Measurements from ENCODE around the gene MAP2K7.
"Not testable (repeated sequence)": the region's sequence is repeated elsewhere in the genome, so short reads cannot be mapped to it uniquely, and the experiment has no call there.

MAP2K7 gene

GRCh38 chr19:7903244-7904073 lies at the start of gene MAP2K7:
Gene MAP2K7 (plus strand): TSS chr19:7903877. CDS start chr19:7903945, 68 bp downstream.
- Mint-ChIP-seq H3K36me3 (peaks cover 16 to 31% of the 10 kb centered on the region in 2 donors), H3K9me3 (no peaks in the 10 kb centered on the region), H3K4me1 (peaks cover 31 to 51% of the 10 kb centered on the region in 2 donors), H3K4me3 (peak within 1 kb of the TSS; percentile 93 to 96), H3K27me3 (no peaks in the 10 kb centered on the region), H3K27ac (peak within 1 kb of the TSS; percentile 95)
- ATAC-seq (replicated peaks) (peak; percentile 84 to 86), DNase-seq (peak; percentile 100)

GRCh38 chr19:7855426-7856108 lies 48.1 kb upstream of the MAP2K7 start:
- H3K4me1 Mint-ChIP-seq: peaks cover 9 to 15% of the 10 kb centered on the region in 2 donors
- H3K27me3 Mint-ChIP-seq: peaks cover 24 to 27% of the 10 kb centered on the region in 2 donors
- H3K36me3 Mint-ChIP-seq: peaks cover 13 to 25% of the 10 kb centered on the region in 2 donors
- no peak overlapping the region for H3K4me3 Mint-ChIP-seq
- no peaks in the 10 kb centered on the region for H3K9me3 Mint-ChIP-seq
- no peak for ATAC-seq (replicated peaks)
- DNase-seq: no peak
- H3K27ac Mint-ChIP-seq: no peak overlapping the region

DNA sequence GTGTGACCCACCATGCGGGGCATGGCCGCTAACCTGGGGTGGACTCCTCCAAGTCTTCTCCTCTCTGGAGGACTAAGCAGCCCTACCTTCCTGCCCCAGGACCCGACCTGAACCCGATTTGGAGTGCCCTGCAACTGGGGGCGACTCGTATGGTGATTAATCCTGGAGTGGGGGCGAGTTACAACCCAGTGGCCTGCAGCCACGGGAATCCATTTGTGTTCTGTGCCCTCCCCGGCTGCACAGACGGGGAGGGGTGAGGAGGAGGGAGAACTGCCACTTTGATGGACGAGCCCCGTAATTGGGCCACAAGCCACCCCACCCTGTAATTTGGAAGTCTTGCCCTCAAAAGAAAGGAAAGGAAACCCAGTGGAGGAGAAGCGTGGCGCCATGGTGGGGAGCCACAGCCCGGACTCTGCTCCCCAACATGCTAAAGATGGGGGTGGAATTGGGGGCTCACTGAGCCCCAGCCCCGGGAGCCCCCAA lies 47.5 kb upstream of the MAP2K7 start:
- Mint-ChIP-seq H3K4me1 (peaks cover 11 to 18% of the 10 kb centered on the region in 2 donors), H3K9me3 (no peaks in the 10 kb centered on the region), H3K36me3 (peaks cover 16 to 29% of the 10 kb centered on the region in 2 donors), H3K27ac (no peak overlapping the region), H3K27me3 (peaks cover 29 to 33% of the 10 kb centered on the region in 2 donors), H3K4me3 (no peak overlapping the region)
- ATAC-seq (replicated peaks) (no peak), DNase-seq (no peak)

DNA sequence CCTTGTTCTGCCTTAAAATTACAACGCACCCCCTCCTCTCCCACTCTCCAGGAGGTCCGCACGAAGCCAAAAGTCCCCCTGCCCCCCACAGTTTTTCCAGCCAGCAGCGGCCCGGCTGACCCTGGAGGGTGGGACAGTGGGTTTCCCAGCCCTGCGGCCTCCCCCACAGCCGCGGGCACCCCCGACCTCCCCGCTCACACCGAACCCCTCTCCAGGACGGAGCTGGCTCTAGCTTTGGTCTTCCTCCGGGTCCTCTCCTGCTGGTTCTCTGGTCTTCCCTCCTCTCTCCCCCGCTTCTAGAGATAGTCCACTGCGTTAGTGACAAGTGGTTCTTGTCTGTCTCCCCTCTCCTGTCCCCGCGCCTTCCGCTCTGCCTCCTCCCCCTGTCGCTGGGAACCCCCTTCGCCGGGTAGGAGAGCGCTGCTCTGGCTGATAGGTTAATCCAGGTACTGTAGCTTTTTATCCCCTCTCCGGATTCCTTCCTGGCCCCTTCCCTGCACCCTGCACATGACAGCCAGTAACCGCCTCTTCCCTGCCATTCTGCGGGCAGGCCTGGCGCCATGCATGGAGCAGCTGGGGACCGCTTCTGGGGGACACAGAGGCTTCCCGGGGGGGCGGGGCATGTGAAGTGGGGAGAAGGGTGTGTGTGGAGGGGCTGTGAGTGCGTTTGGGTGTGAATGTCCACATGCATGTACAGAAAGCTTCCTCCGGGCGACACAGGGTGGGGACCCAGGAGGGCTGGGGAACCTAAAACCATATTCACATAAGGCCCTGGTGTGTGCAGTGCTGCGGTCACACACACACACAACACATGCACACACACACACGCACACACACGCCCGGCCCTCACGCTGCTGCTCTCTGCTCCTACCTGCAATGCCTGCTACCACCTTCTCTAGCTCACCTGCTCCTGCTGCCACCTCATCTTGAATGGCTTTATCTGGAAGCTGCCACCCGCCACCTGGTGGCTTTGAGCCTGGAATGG lies 46.7 kb upstream of the MAP2K7 start:
- H3K9me3 Mint-ChIP-seq: no peaks in the 10 kb centered on the region
- peaks cover 12 to 26% of the 10 kb centered on the region in 2 donors for H3K4me1 Mint-ChIP-seq
- DNase-seq (no peak), ATAC-seq (replicated peaks) (no peak)
- H3K36me3 Mint-ChIP-seq: peaks cover 16 to 30% of the 10 kb centered on the region in 2 donors
- no peak overlapping the region for H3K27ac Mint-ChIP-seq
- no peak overlapping the region for H3K4me3 Mint-ChIP-seq
- H3K27me3 Mint-ChIP-seq: peaks cover 37 to 38% of the 10 kb centered on the region in 2 donors

GRCh38 chr19:7857727-7858108 lies 46.0 kb upstream of the MAP2K7 start:
- H3K27ac Mint-ChIP-seq: no peak overlapping the region
- H3K9me3 Mint-ChIP-seq: no peaks in the 10 kb centered on the region
- ATAC-seq (replicated peaks) (no peak), DNase-seq (no peak)
- no peak overlapping the region for H3K4me3 Mint-ChIP-seq
- peaks cover 16 to 30% of the 10 kb centered on the region in 2 donors for H3K36me3 Mint-ChIP-seq
- peaks cover 38 to 41% of the 10 kb centered on the region in 2 donors for H3K27me3 Mint-ChIP-seq
- peaks cover 12 to 28% of the 10 kb centered on the region in 2 donors for H3K4me1 Mint-ChIP-seq

- Mint-ChIP-seq H3K27me3 (peaks cover 38 to 41% of the 10 kb centered on the region in 2 donors), H3K9me3 (no peaks in the 10 kb centered on the region), H3K27ac (no peak overlapping the region), H3K4me1 (peaks cover 8 to 23% of the 10 kb centered on the region in 2 donors), H3K36me3 (peaks cover 16 to 30% of the 10 kb centered on the region in 2 donors), H3K4me3 (peak overlapping the region in 1 of 2 donors; percentile 25)
- ATAC-seq (replicated peaks): no peak
- DNase-seq: no peak
These were observed 45.4 kb upstream of the MAP2K7 start for GRCh38 chr19:7858109-7858770.

DNA sequence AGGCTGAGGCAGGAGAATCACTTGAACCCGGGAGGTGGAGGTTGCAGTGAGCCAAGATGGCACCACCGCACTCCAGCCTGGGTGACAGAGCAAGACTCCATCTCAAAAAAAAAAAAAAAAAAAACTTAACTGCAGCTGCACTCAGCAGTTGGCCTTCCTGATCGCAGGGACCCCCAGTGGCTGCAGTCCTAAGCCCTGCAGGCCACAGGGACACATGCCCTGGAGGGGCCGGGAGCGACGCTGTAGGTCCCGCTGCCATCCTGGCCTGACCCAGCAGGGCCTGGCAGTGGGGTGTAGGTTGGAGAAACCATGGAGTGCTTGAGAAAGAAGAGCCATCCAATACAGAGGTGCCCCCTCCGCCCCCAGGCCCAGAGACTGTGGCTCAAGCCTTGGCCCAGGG lies 44.6 kb upstream of the MAP2K7 start:
- DNase-seq; H3K4me3 Mint-ChIP-seq; H3K9me3 Mint-ChIP-seq; ATAC-seq (replicated peaks); H3K27ac Mint-ChIP-seq: not testable (repeated sequence)
- Mint-ChIP-seq H3K36me3 (peaks cover 16 to 30% of the 10 kb centered on the region in 2 donors), H3K27me3 (peaks cover 47% of the 10 kb centered on the region in 2 donors), H3K4me1 (peaks cover 5 to 18% of the 10 kb centered on the region in 2 donors)

DNA sequence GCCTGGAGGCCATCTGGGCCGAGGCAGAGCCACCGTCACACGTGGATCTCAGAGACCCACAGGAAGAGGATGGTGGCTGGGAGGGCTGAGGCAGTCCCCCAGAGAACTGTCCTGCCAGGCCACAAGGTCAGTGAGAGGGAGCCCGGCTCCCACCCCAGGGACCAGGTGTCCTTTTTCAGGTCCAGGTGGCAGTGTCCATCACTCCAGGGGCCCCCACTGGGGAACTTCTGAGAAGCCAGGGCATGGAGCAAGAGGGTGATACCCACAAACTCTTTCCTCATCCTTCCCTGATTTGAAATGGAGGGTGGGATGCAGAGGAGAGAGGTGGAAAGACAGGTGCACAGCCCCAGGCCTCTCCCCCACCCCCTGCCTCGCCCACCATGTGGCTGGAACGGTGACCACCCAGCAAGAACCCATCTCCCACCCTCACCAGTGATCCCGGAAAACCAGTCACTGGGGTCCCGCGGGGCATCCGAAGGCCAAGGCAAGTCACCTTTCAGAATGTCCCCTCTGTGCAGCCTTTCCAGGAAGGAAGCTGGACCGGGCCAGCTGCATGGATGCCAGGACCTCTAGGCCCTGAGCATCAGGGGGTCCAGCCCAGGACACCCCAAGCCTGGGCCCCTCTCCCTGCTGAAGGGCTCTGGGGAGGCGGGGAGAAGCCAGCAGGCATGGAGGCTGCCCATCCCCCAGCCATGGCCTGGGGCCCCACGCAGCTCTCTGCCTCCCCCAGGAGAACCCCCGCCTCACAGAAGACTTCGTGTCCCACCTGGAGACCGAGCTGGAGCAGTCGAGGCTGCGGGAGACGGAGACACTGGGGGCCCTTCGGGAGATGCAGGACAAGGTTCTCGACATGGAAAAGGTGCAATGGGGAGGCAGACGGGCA lies 43.6 kb upstream of the MAP2K7 start:
- H3K27me3 Mint-ChIP-seq: peaks cover 56% of the 10 kb centered on the region in 2 donors
- no peak overlapping the region for H3K27ac Mint-ChIP-seq
- no peak overlapping the region for H3K4me3 Mint-ChIP-seq
- peaks cover 17 to 28% of the 10 kb centered on the region in 2 donors for H3K36me3 Mint-ChIP-seq
- DNase-seq: no peak
- H3K9me3 Mint-ChIP-seq: no peaks in the 10 kb centered on the region
- no peak for ATAC-seq (replicated peaks)
- peaks cover 6 to 24% of the 10 kb centered on the region in 2 donors for H3K4me1 Mint-ChIP-seq

GRCh38 chr19:7860714-7861618 lies 42.7 kb upstream of the MAP2K7 start:
- Mint-ChIP-seq H3K4me1 (peaks cover 10 to 29% of the 10 kb centered on the region in 2 donors), H3K9me3 (no peaks in the 10 kb centered on the region), H3K4me3 (peak overlapping the region; percentile 41 to 65), H3K27me3 (peaks cover 63 to 64% of the 10 kb centered on the region in 2 donors), H3K27ac (no peak overlapping the region), H3K36me3 (peaks cover 15 to 28% of the 10 kb centered on the region in 2 donors)
- DNase-seq: no peak
- ATAC-seq (replicated peaks): no peak

DNA sequence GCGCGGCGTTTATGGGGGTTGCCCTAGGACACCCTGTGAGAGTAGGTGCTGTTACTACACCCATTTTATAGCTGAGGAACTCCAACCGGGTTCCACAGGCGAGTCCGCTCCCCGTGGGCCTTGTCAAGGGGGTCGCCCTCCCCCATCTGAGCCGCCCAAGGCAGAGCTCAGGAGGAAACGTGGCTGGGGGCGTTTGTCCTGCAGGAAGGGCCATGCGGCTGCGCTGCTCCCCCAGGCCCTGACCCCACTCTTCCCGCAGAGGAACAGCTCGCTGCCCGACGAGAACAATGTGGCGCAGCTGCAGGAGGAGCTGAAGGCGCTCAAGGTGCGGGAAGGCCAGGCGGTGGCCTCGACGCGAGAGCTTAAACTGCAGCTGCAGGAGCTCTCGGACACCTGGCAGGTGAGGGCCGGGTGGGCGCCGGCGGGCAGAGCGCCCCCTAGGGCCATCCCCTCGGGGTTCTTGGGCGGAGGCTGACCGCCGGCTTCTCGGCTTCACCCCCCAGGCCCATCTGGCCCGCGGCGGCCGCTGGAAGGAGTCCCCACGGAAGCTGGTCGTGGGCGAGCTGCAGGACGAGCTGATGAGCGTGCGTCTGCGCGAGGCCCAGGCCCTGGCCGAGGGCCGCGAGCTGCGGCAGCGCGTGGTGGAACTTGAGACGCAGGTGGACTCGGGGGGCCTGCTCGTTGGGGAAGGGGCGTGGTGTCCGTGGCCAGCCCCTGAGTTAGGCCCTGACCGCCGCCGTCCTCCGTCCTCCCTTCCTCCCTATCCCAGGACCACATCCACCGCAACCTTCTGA lies 41.9 kb upstream of the MAP2K7 start:
- H3K4me3 Mint-ChIP-seq: peak overlapping the region; percentile 59 to 65
- peaks cover 10 to 29% of the 10 kb centered on the region in 2 donors for H3K4me1 Mint-ChIP-seq
- DNase-seq (no peak), ATAC-seq (replicated peaks) (peak; percentile 21 to 22)
- H3K27me3 Mint-ChIP-seq: peaks cover 64 to 66% of the 10 kb centered on the region in 2 donors
- H3K9me3 Mint-ChIP-seq: no peaks in the 10 kb centered on the region
- peaks cover 11 to 23% of the 10 kb centered on the region in 2 donors for H3K36me3 Mint-ChIP-seq
- no peak overlapping the region for H3K27ac Mint-ChIP-seq

- Mint-ChIP-seq H3K27me3 (peaks cover 64 to 68% of the 10 kb centered on the region in 2 donors), H3K9me3 (no peaks in the 10 kb centered on the region)
- no peak for DNase-seq
These were observed 41.2 kb upstream of the MAP2K7 start for GRCh38 chr19:7862413-7862951.

More at GRCh38 chr19:7862413-7862951, 41.2 kb upstream of the MAP2K7 start:
- Mint-ChIP-seq H3K4me1 (peaks cover 10 to 29% of the 10 kb centered on the region in 2 donors), H3K4me3 (peak overlapping the region; percentile 59 to 65), H3K27ac (no peak overlapping the region), H3K36me3 (peaks cover 10 to 19% of the 10 kb centered on the region in 2 donors)
- peak; percentile 44 to 61 for ATAC-seq (replicated peaks)

Measured in stimulated activated naive B cell treated with anti-CD40 and anti-IgM and Interleukin-4, amounts not matched to agents 10 μg/mL and 1 μg/mL and 100 μg/mL, for 72 hours (primary cell).